GM12878 (cell line): ENCODE data around the gene HCK.
A peak's percentile ranks its signal among the peaks of the same experiment; 100 is the strongest.

Experiments used
- CTCF ChIP-seq, 3 experiments: IDR thresholded peaks in 2 of 3; conservative IDR thresholded peaks in 1 of 3; 2 replicates each; pipeline ENCODE4 v1.5.1; 2011; ENCODE audit warnings: low read depth in 3 of 3, low read length in 3 of 3, mild to moderate bottlenecking in 3 of 3, control low read depth in 2 of 3, moderate library complexity in 2 of 3, inconsistent platforms in 1 of 3, mixed read lengths in 1 of 3; ENCODE audit not compliant: control insufficient read depth in 2 of 3, insufficient read depth in 1 of 3; ENCODE audit errors: extremely low read depth in 1 of 3
- MYC ChIP-seq: IDR thresholded peaks from 2 replicates; pipeline ENCODE4 v1.6.1; 2011; ENCODE audit warnings: mild to moderate bottlenecking, low read length, moderate library complexity, inconsistent platforms; ENCODE audit not compliant: insufficient read depth, insufficient replicate concordance, insufficient read length, severe bottlenecking
- POLR2A ChIP-seq: IDR thresholded peaks from 2 replicates; pipeline ENCODE4 v1.6.1; 2011; ENCODE audit warnings: low read depth, mild to moderate bottlenecking, low read length
- POLR2AphosphoS5 ChIP-seq: IDR thresholded peaks from 2 replicates; pipeline ENCODE4 v1.6.1; 2011; ENCODE audit warnings: mild to moderate bottlenecking, low read length, inconsistent platforms
- TAF1 ChIP-seq: IDR thresholded peaks from 2 replicates; pipeline ENCODE4 v1.6.1; 2011; ENCODE audit warnings: mild to moderate bottlenecking, low read depth, low read length, borderline replicate concordance
- ZNF384 ChIP-seq: IDR thresholded peaks from 2 replicates; pipeline ENCODE4 v1.6.1; 2012; ENCODE audit warnings: low read depth, mild to moderate bottlenecking, low read length, improper control_type of control experiment, borderline replicate concordance

GRCh38 chr20:32109392-32110172 is 57.5 kb downstream of the HCK start, which contains the start of gene TM9SF4:
- TF ChIP-seq POLR2AphosphoS5 (peak; percentile 96), CTCF (IDR thresholded peaks at IDR 0.05 in 2 of 3, conservative IDR thresholded peaks at IDR 0.05 in 1 of 3; ENCODE audit: control insufficient read depth in 2 of 3, extremely low read depth in 1 of 3, insufficient read depth in 1 of 3, low read depth in 3 of 3, low read length in 3 of 3) (no peak), POLR2A (peak; percentile 90), ZNF384 (no peak), TAF1 (peak; percentile 94), MYC (peak; percentile 60)
